ENCODE data around the gene CRHBP. TPM values are rescaled to one million over a fixed set of nuclear protein-coding genes. Genes with fewer than 3 reads are reported as not detected.
"Not testable (repeated sequence)": the region's sequence is repeated elsewhere in the genome, so short reads cannot be mapped to it uniquely, and the experiment has no call there.

The CRHBP gene, protein sequence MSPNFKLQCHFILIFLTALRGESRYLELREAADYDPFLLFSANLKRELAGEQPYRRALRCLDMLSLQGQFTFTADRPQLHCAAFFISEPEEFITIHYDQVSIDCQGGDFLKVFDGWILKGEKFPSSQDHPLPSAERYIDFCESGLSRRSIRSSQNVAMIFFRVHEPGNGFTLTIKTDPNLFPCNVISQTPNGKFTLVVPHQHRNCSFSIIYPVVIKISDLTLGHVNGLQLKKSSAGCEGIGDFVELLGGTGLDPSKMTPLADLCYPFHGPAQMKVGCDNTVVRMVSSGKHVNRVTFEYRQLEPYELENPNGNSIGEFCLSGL
- total RNA-seq, result not detected

DNA sequence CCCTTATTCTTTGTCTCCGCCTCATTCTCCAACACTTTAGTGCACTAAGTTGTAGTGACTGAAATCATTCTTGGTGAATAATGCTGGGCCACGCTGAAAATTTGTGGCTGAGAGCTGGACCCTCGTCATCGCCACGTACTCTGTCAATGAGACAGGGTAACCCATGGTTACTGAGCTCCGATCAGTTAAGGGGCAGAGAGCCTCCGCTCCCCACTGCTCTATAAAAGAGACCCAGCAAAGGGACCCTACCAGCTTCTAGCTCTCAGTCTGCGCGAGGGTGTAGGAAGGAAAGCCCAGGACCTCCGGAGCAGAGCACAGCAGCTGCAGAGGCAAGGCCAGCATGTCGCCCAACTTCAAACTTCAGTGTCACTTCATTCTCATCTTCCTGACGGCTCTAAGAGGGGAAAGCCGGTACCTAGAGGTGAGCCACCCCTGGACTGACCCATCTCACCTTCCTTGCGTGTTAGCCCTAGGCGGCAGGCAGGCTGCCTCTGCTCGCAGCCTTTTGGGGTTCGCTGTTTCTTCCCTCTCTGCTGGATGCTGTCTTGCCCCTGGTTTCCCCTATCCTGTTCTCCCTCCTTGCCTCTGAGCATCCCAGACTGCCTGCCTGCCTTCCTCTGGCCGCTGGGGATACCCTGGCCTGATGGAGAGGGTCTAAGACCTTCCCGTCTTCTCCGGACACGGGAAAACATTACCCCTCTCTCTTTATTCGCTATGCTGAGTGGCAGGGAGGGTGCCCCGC is at the start of gene CRHBP:
TSS of gene CRHBP (plus strand) at position 251 of the 742 bp plus-strand sequence. CDS start at position 341, 90 bp downstream.
- Histone ChIP-seq H3K9me3 (ENCODE audit: low read depth, low read length) (no peaks in the 10 kb centered on the region), H3K4me3 (ENCODE audit: low read length) (no peak within 1 kb of the TSS), H3K4me1 (ENCODE audit: insufficient read depth, low read length) (peaks cover 17% of the 10 kb centered on the region), H3K27me3 (ENCODE audit: insufficient read depth, low read length) (peaks cover 49% of the 10 kb centered on the region)

DNA sequence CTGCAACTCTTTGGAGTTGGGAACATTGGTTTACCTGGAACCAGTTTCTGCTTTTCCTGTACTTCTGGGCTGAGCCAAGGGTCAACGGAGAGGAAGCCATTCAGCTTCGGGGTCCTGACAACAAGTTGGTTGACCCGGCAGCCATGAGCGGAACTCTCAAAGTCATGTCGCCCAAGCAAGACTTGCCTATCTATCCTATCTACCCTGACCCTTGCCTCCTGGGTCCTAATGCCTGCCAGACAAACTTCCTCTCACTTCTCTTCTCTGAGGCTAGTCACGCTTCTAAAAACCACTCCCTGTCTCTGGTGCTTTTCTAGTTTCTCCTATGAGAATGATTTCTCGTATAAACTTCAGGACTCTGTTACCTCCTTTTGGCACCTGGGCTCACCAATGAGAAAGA is 44.7 kb upstream of the CRHBP start:
- H3K4me3 ChIP-seq (ENCODE audit: low read length), result no peak overlapping the region
- no peaks in the 10 kb centered on the region for H3K27me3 ChIP-seq (ENCODE audit: insufficient read depth, low read length)
- H3K9me3 ChIP-seq (ENCODE audit: low read depth, low read length), result no peaks in the 10 kb centered on the region
- H3K4me1 ChIP-seq (ENCODE audit: insufficient read depth, low read length), result no peaks in the 10 kb centered on the region

DNA sequence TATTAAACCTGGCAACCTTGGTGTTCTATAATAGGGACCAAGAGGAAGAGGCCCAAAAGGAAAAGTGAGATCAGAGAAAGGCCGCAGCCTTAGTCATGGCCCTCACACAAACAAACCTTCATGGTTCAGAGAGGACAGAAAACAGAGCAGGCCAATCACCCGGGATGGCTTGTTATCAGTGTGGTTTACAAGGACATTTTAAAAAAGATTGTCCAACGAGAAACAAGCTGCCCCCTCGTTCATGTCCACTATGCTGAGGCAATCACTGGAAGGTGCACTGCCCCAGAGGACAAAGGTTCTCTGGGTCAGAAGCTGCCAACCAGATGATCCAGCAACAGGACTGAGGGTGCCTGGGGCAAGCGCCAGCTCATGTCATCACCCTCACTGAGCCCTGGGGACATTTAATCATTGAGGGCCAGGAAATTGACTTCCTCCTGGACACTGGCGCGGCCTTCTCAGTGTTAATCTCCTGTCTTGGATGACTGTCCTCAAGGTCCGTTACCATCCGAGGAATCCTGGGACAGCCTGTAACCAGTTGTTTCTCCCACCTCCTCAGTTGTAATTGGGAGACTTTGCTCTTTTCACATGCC is 42.4 kb upstream of the CRHBP start:
- not testable (repeated sequence) for H3K9me3 ChIP-seq (ENCODE audit: low read depth, low read length); H3K4me1 ChIP-seq (ENCODE audit: insufficient read depth, low read length); H3K27me3 ChIP-seq (ENCODE audit: insufficient read depth, low read length); H3K4me3 ChIP-seq (ENCODE audit: low read length)

DNA sequence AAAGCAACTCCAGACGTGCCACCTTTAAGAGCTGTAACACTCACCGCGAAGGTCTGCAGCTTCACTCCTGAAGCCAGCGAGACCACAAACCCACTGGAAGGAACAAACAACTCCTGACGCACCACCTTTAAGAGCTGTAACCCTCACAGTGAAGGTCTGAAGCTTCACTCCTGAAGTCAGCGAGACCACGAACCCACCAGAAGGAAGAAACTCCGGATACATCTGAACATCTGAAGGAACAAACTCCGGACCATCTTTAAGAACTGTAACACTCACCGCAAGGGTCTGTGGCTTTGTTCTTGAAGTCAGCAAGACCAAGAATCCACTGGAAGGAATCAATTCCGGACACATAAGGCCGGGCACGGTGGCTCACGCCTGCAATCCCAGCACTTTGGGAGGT is 38.2 kb upstream of the CRHBP start:
- H3K27me3 ChIP-seq (ENCODE audit: insufficient read depth, low read length); H3K4me3 ChIP-seq (ENCODE audit: low read length); H3K9me3 ChIP-seq (ENCODE audit: low read depth, low read length); H3K4me1 ChIP-seq (ENCODE audit: insufficient read depth, low read length): not testable (repeated sequence)

DNA sequence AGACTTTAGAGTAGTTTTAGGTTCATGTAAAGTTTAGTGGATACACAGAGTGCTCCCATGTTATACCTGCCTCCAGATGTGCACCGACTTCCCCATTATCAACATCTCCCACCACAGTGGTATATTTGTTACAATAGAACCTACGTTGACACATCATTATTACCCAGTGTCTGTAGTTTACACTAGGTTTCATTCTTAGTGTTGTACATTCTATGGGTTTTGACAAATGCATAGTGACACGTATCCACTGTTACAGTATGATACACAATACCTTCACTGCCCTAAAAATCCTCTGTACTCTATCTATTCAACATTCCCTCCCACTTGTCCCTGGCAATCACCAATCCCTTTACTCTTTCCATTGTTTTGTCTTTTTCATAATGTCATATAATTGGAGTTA is 34.3 kb upstream of the CRHBP start:
- Histone ChIP-seq H3K4me3 (ENCODE audit: low read length) (no peak overlapping the region), H3K27me3 (ENCODE audit: insufficient read depth, low read length) (no peaks in the 10 kb centered on the region), H3K4me1 (ENCODE audit: insufficient read depth, low read length) (no peaks in the 10 kb centered on the region), H3K9me3 (ENCODE audit: low read depth, low read length) (no peaks in the 10 kb centered on the region)

DNA sequence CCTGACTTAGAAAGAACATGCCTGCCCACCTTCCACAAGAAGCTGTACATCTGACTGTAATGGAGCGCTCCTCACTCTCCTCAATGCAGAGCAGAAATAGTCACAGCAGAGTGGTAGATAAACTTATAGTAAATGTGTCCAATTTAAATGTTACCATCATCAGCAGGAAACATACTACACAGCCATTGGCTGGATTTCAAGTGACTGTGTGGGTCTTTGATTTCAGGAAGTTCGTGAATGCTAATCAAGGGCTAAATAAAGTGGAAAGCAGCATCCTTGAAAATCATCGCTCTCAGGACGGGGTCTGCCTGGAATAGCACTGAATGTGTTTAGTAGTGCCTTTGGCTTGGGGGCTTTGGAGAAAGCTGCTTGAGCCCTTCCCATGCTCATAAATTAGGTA is 32.4 kb upstream of the CRHBP start:
- Histone ChIP-seq H3K27me3 (ENCODE audit: insufficient read depth, low read length) (no peaks in the 10 kb centered on the region), H3K4me3 (ENCODE audit: low read length) (no peak overlapping the region), H3K4me1 (ENCODE audit: insufficient read depth, low read length) (no peaks in the 10 kb centered on the region), H3K9me3 (ENCODE audit: low read depth, low read length) (no peaks in the 10 kb centered on the region)

DNA sequence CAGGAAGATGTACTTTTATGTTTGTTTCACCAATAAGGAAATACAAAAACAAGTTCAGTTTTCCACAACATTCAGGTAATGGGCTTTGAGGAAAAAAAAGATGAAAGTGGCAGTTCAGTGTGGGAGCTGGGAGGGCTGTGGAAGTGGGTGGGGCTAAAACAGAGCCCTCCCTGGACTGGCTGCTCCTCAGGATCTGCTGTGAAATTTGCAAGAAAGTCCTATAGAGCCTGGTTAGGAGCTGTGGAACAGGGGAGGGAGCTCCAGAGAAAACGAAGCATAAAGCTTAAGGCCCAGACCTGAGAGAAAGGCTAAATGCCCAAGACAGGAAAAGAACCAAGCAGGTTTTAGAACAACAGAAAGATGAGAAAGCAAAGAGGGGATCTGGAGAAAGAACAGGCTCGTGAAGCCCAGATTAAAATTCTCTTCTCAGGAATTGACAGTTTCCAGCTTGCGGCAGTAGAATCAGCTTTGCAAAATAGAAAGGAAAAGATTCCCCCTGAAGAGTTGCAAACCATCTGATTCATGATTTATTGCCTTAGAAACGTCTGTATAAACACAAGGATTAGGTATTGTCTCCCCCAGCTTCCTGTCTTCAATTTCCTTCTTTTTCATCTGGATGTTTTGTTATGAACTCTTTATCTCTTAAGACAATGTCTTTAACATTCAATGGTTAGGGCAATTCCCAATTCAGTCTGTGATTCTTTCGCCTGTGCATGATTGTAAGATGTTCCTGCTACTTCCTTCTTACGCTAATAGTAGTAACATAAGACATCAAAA is 26.3 kb upstream of the CRHBP start:
- no peaks in the 10 kb centered on the region for H3K4me1 ChIP-seq (ENCODE audit: insufficient read depth, low read length)
- no peaks in the 10 kb centered on the region for H3K27me3 ChIP-seq (ENCODE audit: insufficient read depth, low read length)
- no peak overlapping the region for H3K4me3 ChIP-seq (ENCODE audit: low read length)
- no peaks in the 10 kb centered on the region for H3K9me3 ChIP-seq (ENCODE audit: low read depth, low read length)

DNA sequence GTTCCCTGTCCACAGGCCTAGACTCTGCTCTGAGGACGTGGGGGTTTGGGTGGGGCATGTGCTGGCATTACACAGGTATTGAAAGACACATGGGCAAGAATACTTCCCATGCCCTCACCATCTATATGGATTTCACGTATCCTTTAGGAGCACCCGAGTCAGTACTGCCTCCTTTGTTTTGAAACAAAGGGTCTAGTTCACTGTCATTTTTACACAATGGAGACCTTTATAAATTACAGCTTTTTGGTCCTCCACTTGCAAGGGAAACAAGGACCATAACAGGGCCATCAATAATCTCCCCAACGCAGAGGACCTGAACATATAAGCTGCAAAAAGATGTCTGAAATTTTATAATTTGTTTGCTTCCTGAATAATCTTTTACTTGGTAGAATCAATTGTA is 24.9 kb upstream of the CRHBP start:
- Histone ChIP-seq H3K27me3 (ENCODE audit: insufficient read depth, low read length) (no peaks in the 10 kb centered on the region), H3K9me3 (ENCODE audit: low read depth, low read length) (no peaks in the 10 kb centered on the region), H3K4me3 (ENCODE audit: low read length) (no peak overlapping the region), H3K4me1 (ENCODE audit: insufficient read depth, low read length) (no peaks in the 10 kb centered on the region)

DNA sequence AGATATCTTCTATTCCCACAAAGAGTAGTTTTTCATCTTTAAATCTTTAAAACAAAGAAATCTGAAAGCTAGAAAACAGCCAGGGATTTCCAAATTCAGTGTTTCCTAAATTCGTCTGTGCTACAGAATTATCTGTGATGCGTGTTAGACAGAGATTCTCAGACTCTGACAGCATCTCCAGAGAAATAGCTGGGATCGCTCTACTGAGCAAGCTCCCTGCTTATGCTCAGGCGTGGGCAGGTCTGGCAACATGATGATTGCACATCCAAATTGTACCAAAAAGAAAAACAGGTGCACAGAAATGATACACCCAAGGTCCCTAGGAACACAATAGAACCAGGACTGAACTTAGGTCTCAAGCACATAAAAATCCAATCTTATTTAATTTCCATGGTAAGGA is 22.8 kb upstream of the CRHBP start:
- Histone ChIP-seq H3K4me3 (ENCODE audit: low read length) (no peak overlapping the region), H3K4me1 (ENCODE audit: insufficient read depth, low read length) (no peaks in the 10 kb centered on the region), H3K9me3 (ENCODE audit: low read depth, low read length) (no peaks in the 10 kb centered on the region), H3K27me3 (ENCODE audit: insufficient read depth, low read length) (no peaks in the 10 kb centered on the region)

DNA sequence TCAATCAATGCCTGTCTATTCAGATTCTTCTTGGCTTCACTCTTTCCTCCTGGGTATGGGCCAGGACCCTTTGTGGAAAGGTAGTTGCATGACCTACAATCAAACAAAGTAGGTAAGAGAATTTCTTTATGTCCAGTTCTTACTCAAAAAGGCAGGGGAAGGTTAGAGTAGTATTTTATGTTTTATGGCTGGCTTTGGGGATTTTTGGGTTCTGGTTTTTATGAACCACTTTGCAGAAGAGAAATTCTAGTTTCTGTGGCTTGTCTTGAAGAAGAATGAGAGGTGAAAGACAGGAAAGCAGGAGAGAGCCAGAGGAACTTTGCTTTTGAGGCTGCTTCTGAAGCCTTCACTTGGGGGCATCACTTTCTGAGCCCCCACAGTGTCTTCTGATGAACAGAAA is 14.7 kb upstream of the CRHBP start:
- Histone ChIP-seq H3K4me1 (ENCODE audit: insufficient read depth, low read length) (no peaks in the 10 kb centered on the region), H3K27me3 (ENCODE audit: insufficient read depth, low read length) (no peaks in the 10 kb centered on the region), H3K4me3 (ENCODE audit: low read length) (no peak overlapping the region), H3K9me3 (ENCODE audit: low read depth, low read length) (no peaks in the 10 kb centered on the region)

DNA sequence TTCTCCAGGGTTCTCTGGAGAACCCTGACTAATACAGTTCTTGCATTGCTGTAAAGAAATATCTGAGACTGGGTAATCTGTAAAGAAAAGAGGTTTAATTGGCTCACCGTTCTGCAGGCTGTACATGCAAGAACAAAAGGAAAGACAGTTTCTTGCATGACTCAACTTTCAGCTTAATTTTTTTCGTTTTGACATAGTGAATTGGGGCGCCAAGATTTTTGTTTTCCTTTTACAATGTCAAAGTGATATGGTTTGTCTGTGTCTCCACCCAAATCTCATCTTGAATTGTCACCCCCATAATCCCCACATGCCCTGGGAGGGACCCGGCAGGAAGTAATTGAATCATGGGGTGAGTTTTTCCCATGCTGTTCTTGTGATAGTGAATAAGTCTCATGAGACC is 11.8 kb upstream of the CRHBP start:
- Histone ChIP-seq H3K9me3 (ENCODE audit: low read depth, low read length) (no peaks in the 10 kb centered on the region), H3K4me1 (ENCODE audit: insufficient read depth, low read length) (no peaks in the 10 kb centered on the region), H3K4me3 (ENCODE audit: low read length) (no peak overlapping the region), H3K27me3 (ENCODE audit: insufficient read depth, low read length) (no peaks in the 10 kb centered on the region)

DNA sequence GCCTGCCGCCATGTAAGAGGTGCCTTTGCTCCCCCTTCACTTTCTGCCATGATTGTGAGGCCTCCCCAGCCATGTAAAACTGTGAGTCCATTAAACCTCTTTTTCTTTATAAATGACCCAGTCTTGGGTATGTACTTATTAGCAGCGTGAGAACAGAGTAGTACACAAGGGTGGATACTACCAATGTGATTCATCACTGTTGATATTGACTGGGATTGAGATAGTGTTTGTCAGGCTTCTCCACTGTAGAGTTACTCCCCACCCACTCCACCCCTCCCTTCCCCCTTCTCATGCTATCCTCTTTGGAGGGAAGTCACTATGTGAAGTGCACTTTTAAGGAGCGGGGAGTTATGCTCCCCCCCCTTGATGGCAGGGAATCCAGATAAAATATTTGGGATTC is 11.4 kb upstream of the CRHBP start:
- H3K4me1 ChIP-seq (ENCODE audit: insufficient read depth, low read length), result no peaks in the 10 kb centered on the region
- H3K4me3 ChIP-seq (ENCODE audit: low read length), result no peak overlapping the region
- no peaks in the 10 kb centered on the region for H3K9me3 ChIP-seq (ENCODE audit: low read depth, low read length)
- no peaks in the 10 kb centered on the region for H3K27me3 ChIP-seq (ENCODE audit: insufficient read depth, low read length)

DNA sequence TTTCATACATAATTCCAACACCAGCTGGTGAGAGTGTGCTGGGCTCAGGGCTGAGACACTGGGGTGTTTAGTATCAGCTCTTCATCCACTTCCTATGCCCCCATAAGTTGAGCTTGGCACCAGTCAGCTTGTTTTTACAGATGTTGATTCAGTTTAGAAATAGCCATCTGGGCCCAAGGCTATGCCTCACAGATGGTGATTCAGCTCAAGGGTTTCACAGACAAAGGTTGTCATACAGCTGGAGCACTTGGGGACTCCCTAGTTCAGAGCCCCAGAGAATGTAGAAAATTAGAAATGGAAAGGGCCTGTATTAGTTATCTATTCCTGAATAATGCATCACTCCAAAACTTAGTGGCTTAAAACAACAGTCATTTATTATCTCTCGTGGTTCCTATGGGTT is 10.3 kb upstream of the CRHBP start:
- Histone ChIP-seq H3K4me1 (ENCODE audit: insufficient read depth, low read length) (no peaks in the 10 kb centered on the region), H3K9me3 (ENCODE audit: low read depth, low read length) (no peaks in the 10 kb centered on the region), H3K4me3 (ENCODE audit: low read length) (no peak overlapping the region), H3K27me3 (ENCODE audit: insufficient read depth, low read length) (no peaks in the 10 kb centered on the region)

DNA sequence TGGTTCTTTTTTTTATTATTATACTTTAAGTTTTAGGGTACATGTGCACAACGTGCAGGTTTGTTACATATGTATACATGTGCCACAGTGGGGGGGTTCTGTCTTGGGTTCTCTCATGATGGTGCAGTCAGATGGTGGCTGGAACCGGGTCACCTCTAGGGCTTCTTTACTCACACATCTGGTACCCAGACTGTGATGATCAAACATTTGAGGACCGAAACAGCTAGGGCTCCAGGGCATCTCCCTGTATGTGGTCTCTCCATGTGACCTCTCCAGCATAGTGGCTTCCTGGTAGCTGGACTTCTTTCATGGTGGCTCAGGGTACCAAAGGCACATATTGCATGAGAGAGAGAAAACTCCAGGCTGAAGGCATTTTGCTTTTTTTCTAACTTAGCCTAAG is 9.8 kb upstream of the CRHBP start:
- no peaks in the 10 kb centered on the region for H3K27me3 ChIP-seq (ENCODE audit: insufficient read depth, low read length)
- no peaks in the 10 kb centered on the region for H3K4me1 ChIP-seq (ENCODE audit: insufficient read depth, low read length)
- no peaks in the 10 kb centered on the region for H3K9me3 ChIP-seq (ENCODE audit: low read depth, low read length)
- no peak overlapping the region for H3K4me3 ChIP-seq (ENCODE audit: low read length)

DNA sequence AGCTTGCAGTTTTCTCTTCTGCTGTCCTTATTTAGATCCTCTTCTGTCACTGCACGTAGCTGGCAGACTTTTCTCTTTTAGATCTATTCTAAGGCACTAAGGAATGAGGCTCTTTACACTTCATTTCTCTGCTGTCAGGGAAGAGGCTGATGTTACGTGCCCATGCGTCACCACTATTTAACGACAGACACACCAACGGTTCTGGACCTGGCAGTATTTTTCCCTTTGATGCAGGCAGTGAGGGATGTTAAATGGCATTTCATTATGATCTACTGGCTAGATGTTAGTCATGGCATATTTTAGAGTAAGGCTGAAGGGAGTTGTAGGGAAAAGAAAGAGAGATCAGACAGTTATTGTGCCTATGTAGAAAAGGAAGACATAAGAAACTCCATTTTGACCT is 8.2 kb upstream of the CRHBP start:
- no peaks in the 10 kb centered on the region for H3K4me1 ChIP-seq (ENCODE audit: insufficient read depth, low read length)
- H3K4me3 ChIP-seq (ENCODE audit: low read length), result no peak overlapping the region
- no peaks in the 10 kb centered on the region for H3K27me3 ChIP-seq (ENCODE audit: insufficient read depth, low read length)
- no peaks in the 10 kb centered on the region for H3K9me3 ChIP-seq (ENCODE audit: low read depth, low read length)

Data from mononuclear cell (primary cell).